Adipose tissue (tissue), 3 donors: ENCODE data around the gene RAD51AP2. TPM values are rescaled to one million over a fixed set of nuclear protein-coding genes. Genes with fewer than 3 reads are reported as not detected.

ENCODE experiments used
- H3K27ac ChIP-seq: one replicate; pipeline ENCODE4 v1.5.1; 2013; ENCODE audit warnings: low read depth, low read length
- WGBS, 3 donors: extraction: QIAGEN DNeasy Blood & Tissue Kit; methylation state at CpG; one replicate each; pipeline ENCODE4 v1.1.7; 2013; 5-methylcytosine and 5-hydroxymethylcytosine counted together
- polyA plus RNA-seq, 3 donors: library from polyadenylated mRNA; stranded (reverse); fragments of 200-250 nt; gene quantifications; one replicate each; pipeline ENCODE4 v1.2.3, GENCODE V29; 2013
- donor health status: healthy with polysubstance abuse.
- donor health status: Bipolar disorder and iron deficiency.
- donor health status: healthy.

RAD51AP2 gene
- polyA plus RNA-seq, 3 donors = not detected

- H3K27ac ChIP-seq = no peak overlapping the region
- WGBS, 3 donors = 82 to 90% (median 83%) methylated on average over 2 of the region's 2 CpGs
Measured at GRCh38 chr2:17482651-17483050, 35.6 kb downstream of the RAD51AP2 start.

GRCh38 chr2:17479875-17480274, 38.4 kb downstream of the RAD51AP2 start:
- 75 to 95% (median 91%) methylated on average over 2 of the region's 2 CpGs for WGBS, 3 donors
- no peak overlapping the region for H3K27ac ChIP-seq

GRCh38 chr2:17476830-17477229, 41.4 kb downstream of the RAD51AP2 start:
- no peak overlapping the region for H3K27ac ChIP-seq
- 56 to 62% (median 60%) methylated on average over 2 of the region's 2 CpGs for WGBS, 3 donors

GRCh38 chr2:17476064-17476463, 42.2 kb downstream of the RAD51AP2 start:
- 37 to 61% (median 60%) methylated on average over 2 of the region's 2 CpGs for WGBS, 3 donors
- no peak overlapping the region for H3K27ac ChIP-seq

- 41 to 66% (median 65%) methylated on average over 1 of the region's 1 CpG for WGBS, 3 donors
Measured at GRCh38 chr2:17475286-17475685, 43.0 kb downstream of the RAD51AP2 start.

GRCh38 chr2:17471979-17472378, 46.3 kb downstream of the RAD51AP2 start:
- no peak overlapping the region for H3K27ac ChIP-seq

More at GRCh38 chr2:17475286-17475685, 43.0 kb downstream of the RAD51AP2 start:
- H3K27ac ChIP-seq = no peak overlapping the region

- WGBS, 3 donors = 65 to 74% (median 66%) methylated on average over 6 of the region's 6 CpGs
- H3K27ac ChIP-seq = no peak overlapping the region
Measured at GRCh38 chr2:17470855-17471641, 47.2 kb downstream of the RAD51AP2 start.

GRCh38 chr2:17461087-17461475, 57.2 kb downstream of the RAD51AP2 start:
- 70 to 90% (median 80%) methylated on average over 1 of the region's 1 CpG for WGBS, 3 donors
- no peak overlapping the region for H3K27ac ChIP-seq

Other genes starting within 250 kb of the RAD51AP2 start
- 1 to 10 TPM in 1 of 3 donors, under 1 TPM in 2; 0.20 to 1.9 (median 0.30) TPM for gene VSNL1, start 22.3 kb upstream of the RAD51AP2 start, polyA plus RNA-seq
- gene SMC6, start 235.4 kb upstream of the RAD51AP2 start, polyA plus RNA-seq = 1 to 10 TPM; 2.5 to 4.9 (median 4.4) TPM
- 1 to 10 TPM in 1 of 3 donors, under 1 TPM in 2; 0.34 to 1.0 (median 0.89) TPM for gene GEN1, start 235.7 kb upstream of the RAD51AP2 start, polyA plus RNA-seq